Neural crest cell (in vitro differentiated cells): Measurements from ENCODE around the gene DNAH17. TPM values are rescaled to one million over a fixed set of nuclear protein-coding genes. Genes with fewer than 3 reads are reported as not detected.

Experiments used
- DNase-seq: peaks from one replicate; pipeline ENCODE4 v3.0.0; 2021; ENCODE audit warnings: low read depth, mixed read lengths, low spot score
- H3K27ac Mint-ChIP-seq: one replicate; pipeline ENCODE4 v1.8.0; 2021; ENCODE audit warnings: mild to moderate bottlenecking, mixed read lengths; ENCODE audit not compliant: unreplicated experiment
- H3K27me3 Mint-ChIP-seq: 2 replicates; pipeline ENCODE4 v1.8.0; 2021; ENCODE audit warnings: low read depth, mild to moderate bottlenecking, mixed read lengths
- H3K36me3 Mint-ChIP-seq: 2 replicates; pipeline ENCODE4 v1.8.0; 2021; ENCODE audit warnings: low read depth, mild to moderate bottlenecking, mixed read lengths
- H3K4me1 Mint-ChIP-seq: 2 replicates; pipeline ENCODE4 v1.8.0; 2021; ENCODE audit warnings: mixed read lengths
- H3K4me3 Mint-ChIP-seq: one replicate; pipeline ENCODE4 v1.8.0; 2021; ENCODE audit warnings: mild to moderate bottlenecking, mixed read lengths
- H3K9me3 Mint-ChIP-seq: 2 replicates; pipeline ENCODE4 v1.8.0; 2021; ENCODE audit warnings: mixed read lengths
- total RNA-seq: library from RNA; stranded (reverse); gene quantifications from 2 replicates; pipeline ENCODE4 v1.2.1, GENCODE V29; 2021
- TF ChIP-seq, protein P1 (sequence below): fragments of 200-600 bp; sonication (generic); conservative IDR thresholded peaks from 2 replicates; pipeline ENCODE4 v1.5.0; 2021; ENCODE audit warnings: antibody characterized with exemption, mild to moderate bottlenecking

Gene DNAH17
- total RNA-seq, 1 donor from 2014 or later = 0.09 TPM

DNA sequence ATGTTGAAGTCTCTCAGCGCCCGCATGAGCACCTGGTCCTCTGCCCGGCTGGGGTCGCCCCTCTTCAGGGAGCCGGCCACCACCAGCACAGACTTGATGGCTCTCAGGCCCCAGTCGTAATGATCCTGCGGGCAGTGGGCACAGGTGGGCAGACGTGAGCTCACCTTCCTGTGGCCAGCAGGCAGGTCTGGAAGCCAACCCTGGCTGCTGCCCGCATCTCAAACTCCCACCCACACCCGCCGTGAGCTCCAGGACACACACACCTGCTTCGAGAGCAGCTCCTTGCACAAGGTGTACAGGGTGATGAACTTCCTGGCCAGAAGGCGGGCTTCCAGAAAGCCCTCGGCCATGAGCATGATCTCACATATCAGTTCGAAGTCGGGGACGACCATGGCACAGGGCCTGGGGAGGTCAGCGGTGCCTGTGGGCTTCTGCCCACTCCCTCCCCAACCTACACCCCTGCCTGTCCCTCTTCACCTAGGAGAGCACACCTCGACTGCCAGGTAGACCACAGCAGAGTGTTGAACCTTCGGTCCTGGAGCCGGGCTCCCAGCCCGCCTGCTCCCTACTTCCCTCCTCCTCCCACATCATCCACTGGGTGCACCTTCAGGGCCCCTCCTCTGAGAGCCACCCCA is 82.4 kb downstream of the DNAH17 start:
- no peak for DNase-seq
- TF ChIP-seq, protein P1, sequence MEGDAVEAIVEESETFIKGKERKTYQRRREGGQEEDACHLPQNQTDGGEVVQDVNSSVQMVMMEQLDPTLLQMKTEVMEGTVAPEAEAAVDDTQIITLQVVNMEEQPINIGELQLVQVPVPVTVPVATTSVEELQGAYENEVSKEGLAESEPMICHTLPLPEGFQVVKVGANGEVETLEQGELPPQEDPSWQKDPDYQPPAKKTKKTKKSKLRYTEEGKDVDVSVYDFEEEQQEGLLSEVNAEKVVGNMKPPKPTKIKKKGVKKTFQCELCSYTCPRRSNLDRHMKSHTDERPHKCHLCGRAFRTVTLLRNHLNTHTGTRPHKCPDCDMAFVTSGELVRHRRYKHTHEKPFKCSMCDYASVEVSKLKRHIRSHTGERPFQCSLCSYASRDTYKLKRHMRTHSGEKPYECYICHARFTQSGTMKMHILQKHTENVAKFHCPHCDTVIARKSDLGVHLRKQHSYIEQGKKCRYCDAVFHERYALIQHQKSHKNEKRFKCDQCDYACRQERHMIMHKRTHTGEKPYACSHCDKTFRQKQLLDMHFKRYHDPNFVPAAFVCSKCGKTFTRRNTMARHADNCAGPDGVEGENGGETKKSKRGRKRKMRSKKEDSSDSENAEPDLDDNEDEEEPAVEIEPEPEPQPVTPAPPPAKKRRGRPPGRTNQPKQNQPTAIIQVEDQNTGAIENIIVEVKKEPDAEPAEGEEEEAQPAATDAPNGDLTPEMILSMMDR = no peak
- H3K4me1 Mint-ChIP-seq = peaks cover 6% of the 10 kb centered on the region
- H3K9me3 Mint-ChIP-seq = no peaks in the 10 kb centered on the region
- H3K36me3 Mint-ChIP-seq = no peaks in the 10 kb centered on the region
- H3K27ac Mint-ChIP-seq = no peak overlapping the region
- H3K4me3 Mint-ChIP-seq = no peak overlapping the region
- H3K27me3 Mint-ChIP-seq = no peaks in the 10 kb centered on the region

DNA sequence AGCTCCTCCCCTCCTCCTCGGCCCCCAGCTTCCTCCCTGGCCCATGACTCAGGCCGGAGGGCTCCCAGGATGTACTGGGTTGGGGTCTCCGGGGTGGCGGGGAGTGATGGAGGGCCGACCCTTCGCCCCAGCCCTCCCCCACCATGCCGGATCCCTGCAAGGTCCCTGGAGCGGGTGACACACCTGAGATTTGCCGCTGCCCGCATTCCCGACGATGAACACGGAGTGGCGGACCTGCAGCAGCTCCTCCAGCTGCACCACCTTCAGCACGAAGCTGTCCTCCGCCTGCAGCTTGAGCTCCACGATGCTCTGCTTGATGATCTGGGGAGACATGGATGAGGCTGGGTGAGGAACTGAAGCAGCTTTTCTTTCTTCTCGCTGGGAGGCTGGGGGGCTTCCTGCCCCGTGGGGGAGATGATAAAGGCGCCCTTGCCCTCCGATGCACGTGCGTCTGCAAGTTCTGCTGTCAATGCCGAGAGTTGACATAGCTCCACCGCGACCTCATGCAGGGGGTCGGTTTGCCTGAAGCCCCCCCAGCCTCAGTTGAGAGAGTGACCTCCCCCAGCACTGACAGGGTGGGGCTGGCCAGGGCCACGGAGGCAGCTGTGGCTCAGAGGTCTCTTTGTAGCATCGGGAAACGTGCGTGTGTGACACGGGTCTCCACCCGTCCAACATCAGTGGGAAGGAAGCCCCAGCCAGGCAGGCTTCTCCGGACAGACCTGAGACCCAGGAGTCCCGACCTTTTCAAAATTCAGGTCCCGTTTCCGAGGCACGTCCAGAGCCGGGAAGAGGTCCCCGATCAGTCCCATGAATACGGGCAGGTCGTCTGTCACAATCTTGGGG is 83.1 kb downstream of the DNAH17 start:
- TF ChIP-seq, protein P1 = no peak
- Mint-ChIP-seq H3K9me3 (no peaks in the 10 kb centered on the region), H3K27me3 (peaks cover 3% of the 10 kb centered on the region), H3K4me1 (peaks cover 6% of the 10 kb centered on the region), H3K27ac (peak overlapping the region; percentile 35), H3K4me3 (no peak overlapping the region), H3K36me3 (no peaks in the 10 kb centered on the region)
- no peak for DNase-seq

DNA sequence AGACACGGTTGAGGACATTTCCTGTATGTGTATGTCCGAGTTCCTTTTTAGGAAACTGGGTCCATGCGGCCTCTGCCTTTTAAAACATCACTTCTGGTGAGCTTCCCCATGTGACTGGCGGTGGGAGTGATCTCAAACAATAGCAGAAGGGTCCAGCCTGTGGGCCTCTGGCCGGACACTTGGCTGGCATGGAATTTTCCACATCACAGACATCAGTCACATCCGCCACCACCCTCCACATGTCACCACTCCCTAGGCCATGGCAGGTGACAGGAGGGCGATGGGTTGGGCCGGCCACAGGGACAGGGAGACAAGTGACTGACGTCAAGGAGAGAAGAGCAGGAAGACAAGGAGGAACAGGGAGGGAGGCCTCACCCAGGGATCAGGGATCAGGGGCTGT is 83.7 kb downstream of the DNAH17 start:
- H3K27me3 Mint-ChIP-seq = peaks cover 4% of the 10 kb centered on the region
- no peak for DNase-seq
- no peak overlapping the region for H3K4me3 Mint-ChIP-seq
- H3K9me3 Mint-ChIP-seq = no peaks in the 10 kb centered on the region
- peak overlapping the region; percentile 62 for H3K27ac Mint-ChIP-seq
- no peaks in the 10 kb centered on the region for H3K36me3 Mint-ChIP-seq
- peaks cover 6% of the 10 kb centered on the region for H3K4me1 Mint-ChIP-seq
- TF ChIP-seq, protein P1 = no peak

DNA sequence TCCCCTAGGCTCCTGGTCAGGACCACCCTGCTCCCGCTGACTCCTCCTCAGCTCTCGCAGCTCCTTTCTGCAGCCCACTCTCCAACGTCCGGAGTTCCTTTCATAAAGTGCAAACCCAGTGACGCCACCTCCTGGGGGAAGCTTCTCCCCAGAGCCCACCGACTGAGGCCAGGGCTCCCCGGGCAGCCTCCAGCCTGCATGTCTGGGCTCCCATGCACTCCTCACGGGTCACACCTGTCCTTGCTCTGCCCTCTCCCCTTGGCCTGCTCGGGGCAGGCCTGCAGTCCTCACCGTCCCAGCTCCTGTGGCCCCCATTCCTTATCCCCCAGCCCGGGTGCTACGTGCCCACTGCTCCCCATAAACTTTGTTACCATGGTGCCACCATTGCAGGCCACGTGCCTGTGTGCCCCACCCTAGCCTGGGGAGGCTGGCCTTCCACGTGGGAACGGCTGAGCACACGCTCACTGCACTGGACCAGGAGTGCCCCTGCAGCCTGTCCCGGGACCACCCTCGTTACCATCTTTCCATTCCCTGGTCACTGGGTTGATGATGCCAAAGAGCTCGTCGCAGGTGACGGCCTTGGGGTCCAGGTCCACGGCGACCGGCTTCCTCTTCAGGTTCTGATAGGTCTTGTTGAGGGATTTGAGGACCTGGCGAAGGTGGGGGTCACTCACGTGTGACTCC is 84.9 kb downstream of the DNAH17 start:
- DNase-seq = no peak
- Mint-ChIP-seq H3K4me3 (no peak overlapping the region), H3K36me3 (no peaks in the 10 kb centered on the region), H3K27ac (no peak overlapping the region), H3K9me3 (no peaks in the 10 kb centered on the region), H3K27me3 (peaks cover 4% of the 10 kb centered on the region), H3K4me1 (peaks cover 6% of the 10 kb centered on the region)
- TF ChIP-seq, protein P1 = no peak

DNA sequence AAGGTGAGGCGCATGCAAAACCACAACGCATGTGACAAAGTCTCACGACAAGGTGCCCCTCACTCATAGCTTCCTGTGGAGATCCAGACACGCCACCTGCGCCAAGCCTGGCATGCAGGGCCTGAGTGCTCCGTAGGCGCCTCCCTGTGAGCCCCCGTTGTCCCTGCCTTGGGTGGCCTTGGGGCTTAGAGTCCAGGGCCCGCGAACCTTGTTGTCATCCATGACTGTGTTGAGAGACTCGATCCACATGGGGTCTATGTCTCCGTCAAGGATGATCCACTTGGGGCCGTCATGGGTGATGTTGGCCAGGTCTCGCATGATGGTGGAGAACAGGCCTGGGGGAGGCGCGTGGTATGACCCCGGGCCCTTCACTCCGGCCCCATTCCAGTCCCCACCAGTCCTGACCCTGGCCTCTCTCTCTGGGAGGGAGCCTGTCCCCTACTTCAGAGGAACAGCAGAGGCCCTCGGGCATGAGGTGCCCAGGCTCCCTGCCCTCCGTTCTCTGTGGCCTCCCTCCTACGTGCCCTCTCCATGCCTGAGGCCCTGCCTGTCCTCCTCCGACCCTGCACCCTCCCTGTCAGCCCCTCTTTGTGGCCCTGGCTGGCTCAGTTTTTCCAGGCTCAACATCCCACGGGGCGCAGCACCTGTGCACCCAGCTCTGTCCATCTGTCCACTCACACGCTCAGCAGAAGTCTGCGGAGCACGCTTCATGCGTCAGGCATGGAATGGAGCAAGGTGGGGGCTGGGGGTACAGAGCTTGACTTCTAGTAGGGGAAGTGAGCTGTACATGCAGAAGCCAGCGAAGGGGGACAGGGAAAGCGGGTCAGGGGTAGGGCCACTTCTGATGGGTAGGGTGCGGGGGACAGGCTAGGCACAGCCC is 85.7 kb downstream of the DNAH17 start:
- H3K4me3 Mint-ChIP-seq = no peak overlapping the region
- H3K4me1 Mint-ChIP-seq = peaks cover 6% of the 10 kb centered on the region
- peaks cover 4% of the 10 kb centered on the region for H3K27me3 Mint-ChIP-seq
- no peaks in the 10 kb centered on the region for H3K9me3 Mint-ChIP-seq
- DNase-seq = no peak
- H3K36me3 Mint-ChIP-seq = no peaks in the 10 kb centered on the region
- no peak overlapping the region for H3K27ac Mint-ChIP-seq
- TF ChIP-seq, protein P1 = no peak
